ENCODE measurements around the gene MS4A13.

DNA sequence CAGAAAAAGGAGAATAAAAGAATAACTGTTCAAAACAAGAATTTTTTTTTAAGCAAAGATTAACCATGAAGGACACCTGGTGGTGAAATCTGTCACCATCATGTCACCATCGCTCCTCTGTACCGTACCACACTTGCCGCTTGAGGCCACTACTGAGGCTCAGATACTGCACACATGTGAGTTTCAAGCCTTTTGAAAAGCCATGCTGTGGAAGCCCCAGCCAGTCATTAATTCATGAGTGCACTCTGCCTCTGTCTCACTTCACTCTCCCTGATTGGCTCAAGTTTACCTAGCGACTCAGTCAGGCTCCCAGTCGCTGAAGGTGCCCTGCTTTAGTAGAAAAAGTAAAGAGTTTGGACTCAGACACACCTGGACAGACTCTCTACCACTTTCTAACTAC lies 29.2 kb upstream of the MS4A13 start:
- TF ChIP-seq, protein P1, sequence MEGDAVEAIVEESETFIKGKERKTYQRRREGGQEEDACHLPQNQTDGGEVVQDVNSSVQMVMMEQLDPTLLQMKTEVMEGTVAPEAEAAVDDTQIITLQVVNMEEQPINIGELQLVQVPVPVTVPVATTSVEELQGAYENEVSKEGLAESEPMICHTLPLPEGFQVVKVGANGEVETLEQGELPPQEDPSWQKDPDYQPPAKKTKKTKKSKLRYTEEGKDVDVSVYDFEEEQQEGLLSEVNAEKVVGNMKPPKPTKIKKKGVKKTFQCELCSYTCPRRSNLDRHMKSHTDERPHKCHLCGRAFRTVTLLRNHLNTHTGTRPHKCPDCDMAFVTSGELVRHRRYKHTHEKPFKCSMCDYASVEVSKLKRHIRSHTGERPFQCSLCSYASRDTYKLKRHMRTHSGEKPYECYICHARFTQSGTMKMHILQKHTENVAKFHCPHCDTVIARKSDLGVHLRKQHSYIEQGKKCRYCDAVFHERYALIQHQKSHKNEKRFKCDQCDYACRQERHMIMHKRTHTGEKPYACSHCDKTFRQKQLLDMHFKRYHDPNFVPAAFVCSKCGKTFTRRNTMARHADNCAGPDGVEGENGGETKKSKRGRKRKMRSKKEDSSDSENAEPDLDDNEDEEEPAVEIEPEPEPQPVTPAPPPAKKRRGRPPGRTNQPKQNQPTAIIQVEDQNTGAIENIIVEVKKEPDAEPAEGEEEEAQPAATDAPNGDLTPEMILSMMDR (IDR thresholded peaks at IDR 0.05) = no peak
- no peak for TF ChIP-seq POLR2A (IDR thresholded peaks at IDR 0.05)

All from testis (tissue), 2 donors.